A204.1 (cell line): Measurements from ENCODE around the gene ELOVL6.

ENCODE experiments used
- FAIRE-seq: peaks from 2 replicates; lab custom pipeline; 2012; peaks lifted over from hg19 to GRCh38; lab: Jason Lieb, UNC

The ELOVL6 gene

GRCh38 chr4:110025056-110025455 lies 173.4 kb downstream of the ELOVL6 start:
- FAIRE-seq: no peak

DNA sequence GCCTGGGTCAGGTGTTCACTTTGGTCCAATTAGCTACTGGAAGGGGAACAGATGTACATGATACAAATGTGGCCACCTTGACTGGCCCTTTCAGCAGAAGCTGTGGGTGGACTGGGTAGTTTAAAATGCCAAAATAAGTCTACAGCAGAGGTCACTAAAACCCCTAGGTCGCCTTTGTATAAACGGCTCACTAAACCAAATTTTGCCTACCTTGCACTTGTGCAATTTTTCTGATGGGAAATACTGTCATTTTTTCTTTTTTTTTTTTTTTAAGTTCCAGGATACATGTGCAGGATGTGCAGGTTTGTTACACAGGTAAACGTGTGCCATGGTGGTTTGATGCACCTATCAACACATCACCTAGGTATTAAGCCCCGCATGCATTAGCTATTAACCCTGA lies 176.0 kb downstream of the ELOVL6 start:
- FAIRE-seq: no peak

DNA sequence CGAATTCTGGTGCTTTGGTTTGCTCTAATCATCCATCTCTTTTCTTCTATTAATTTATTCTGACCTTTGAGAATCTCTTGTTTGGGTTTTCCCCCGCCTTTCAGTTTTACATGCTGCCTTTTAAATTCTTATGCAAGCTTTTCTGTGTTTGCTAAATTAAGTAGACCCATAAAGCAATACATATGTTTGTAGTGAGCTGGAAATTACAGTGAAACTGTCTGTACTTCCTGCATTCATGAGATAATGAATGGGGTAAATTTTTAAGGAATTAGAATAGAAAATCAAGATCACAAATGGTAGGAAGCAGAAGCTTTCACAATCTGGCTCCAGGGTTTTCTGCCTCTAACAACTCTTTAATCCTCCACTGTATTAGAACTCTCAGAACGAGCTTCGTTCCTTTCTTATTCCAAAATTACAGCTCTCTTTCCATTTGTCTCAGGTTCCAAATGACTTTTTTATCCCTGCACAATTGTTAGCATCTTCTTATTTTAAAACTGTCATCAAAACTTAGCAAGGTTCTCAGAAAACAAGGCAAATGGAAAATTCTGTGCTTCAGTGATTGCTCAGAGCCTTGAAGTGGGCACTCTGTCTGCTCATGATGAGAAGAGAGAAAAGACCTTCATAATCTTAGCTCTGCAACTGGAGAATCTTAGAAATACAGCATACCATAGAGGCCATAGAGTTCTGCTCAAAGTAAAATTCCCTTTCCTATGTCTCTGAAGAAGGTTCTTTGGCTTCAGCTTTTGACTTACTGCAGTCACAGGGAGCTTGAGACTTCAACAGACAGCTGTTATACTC lies 177.6 kb downstream of the ELOVL6 start:
- FAIRE-seq: no peak

GRCh38 chr4:110020139-110020538 lies 178.3 kb downstream of the ELOVL6 start:
- FAIRE-seq: no peak

- FAIRE-seq: no peak
Observed at GRCh38 chr4:110019153-110019552, 179.3 kb downstream of the ELOVL6 start.

DNA sequence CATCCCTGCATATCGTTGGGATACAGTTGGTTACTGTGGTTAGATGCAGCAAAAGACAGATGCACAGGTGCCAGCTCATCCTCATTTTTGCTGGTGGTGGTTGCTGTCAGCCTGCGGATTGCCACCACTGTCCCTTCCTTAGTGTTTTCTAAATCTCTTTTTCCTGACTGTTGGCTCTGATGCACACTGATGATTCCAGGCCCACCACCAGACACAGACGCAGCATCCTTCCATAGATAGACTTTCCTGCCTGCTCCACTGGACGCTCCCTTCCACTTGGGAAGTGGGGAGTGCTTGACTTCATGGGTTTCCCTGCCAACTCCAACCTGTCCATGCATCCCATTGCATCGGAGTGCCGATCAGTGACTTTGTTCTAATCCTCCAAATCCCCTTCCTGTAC lies 184.2 kb downstream of the ELOVL6 start:
- no peak for FAIRE-seq

GRCh38 chr4:110012917-110013316 lies 185.5 kb downstream of the ELOVL6 start:
- FAIRE-seq: no peak

- FAIRE-seq: no peak
Observed at GRCh38 chr4:110010797-110011196, 187.6 kb downstream of the ELOVL6 start.

- no peak for FAIRE-seq
Observed at GRCh38 chr4:110009550-110009949, 188.9 kb downstream of the ELOVL6 start.

DNA sequence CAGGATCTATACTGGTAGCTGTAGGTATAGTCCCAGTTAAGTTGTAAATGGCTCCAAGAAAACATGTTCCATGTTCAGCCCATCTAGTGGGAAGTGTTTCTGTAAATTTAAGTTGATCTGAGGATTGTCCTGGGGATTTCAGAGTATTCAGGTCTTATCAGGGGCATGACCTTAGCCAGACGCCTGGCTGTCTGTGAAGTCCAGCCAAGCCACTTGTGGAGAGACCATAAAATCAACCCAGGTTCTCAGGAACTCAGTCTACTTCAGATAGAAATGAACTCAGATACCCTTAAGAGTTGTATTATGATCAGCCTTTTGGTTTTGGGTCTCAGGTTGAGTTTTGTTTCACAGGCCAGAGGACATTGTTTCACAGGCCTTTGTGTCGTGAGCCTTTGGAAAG lies 189.9 kb downstream of the ELOVL6 start:
- FAIRE-seq: no peak

DNA sequence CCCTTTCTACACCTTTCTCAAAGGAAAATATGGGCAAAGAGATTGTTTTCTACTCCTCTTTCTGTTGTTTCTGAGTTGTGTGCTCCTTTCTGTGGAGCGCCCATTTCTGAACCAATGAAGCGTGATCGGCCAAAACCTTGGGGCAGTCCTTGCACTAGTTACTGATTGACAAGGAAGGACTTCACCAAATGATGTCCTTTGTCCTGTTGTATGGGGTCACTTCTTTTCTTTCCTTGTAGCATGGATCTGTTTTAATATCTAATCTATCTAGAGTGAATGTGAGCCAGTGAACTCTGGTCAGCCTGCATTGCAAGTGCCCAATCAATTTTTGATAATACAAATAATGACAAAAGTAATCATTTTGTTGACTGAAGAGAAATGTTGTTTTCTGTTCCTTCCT lies 191.2 kb downstream of the ELOVL6 start:
- FAIRE-seq: no peak

DNA sequence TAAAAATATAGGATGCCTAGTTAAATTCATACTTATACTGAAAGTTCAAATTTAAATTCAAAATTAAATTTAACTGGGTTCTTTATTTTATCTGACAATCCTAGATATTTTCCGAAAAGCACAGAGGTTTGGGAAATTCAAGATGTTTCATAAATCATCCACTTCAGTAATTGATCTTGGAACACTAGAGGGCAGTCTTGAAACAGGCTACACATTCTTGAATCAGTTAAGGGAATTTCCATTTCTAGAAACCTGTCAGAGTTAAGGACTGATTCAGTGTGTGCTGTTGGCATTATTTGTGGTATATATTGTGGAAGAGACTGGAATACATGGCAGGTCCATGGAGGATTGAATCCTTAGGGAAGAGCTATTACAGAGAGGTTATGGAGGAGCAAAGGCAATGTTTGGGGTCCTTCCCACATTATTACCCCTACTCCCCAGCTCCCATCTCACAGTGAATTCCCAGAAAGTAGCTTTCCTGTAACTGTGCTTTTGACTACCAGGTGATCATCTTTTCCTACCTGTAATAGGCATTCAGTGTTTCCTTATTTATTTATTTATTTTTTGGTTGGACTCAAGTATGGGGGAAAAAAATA lies 192.9 kb downstream of the ELOVL6 start:
- peak; percentile 98 for FAIRE-seq

DNA sequence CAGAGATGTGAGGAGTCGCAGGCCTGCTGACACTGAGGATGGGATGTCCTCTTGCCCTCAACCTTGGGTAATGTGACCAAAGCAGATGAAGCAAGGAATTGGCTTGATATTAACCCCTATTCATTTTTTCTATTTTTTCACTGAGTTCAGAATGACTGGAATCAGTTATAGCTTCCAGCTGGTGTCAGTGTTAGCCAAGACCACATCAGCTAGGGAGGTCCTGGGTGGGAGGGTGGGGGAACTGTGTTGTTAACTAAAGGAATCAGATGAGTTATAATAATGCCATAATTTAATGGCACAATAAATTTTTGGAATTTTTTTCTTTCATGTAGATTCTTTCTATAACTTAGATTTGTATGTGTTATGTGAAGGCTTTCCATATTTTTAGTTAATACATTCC lies 193.9 kb downstream of the ELOVL6 start:
- no peak for FAIRE-seq

DNA sequence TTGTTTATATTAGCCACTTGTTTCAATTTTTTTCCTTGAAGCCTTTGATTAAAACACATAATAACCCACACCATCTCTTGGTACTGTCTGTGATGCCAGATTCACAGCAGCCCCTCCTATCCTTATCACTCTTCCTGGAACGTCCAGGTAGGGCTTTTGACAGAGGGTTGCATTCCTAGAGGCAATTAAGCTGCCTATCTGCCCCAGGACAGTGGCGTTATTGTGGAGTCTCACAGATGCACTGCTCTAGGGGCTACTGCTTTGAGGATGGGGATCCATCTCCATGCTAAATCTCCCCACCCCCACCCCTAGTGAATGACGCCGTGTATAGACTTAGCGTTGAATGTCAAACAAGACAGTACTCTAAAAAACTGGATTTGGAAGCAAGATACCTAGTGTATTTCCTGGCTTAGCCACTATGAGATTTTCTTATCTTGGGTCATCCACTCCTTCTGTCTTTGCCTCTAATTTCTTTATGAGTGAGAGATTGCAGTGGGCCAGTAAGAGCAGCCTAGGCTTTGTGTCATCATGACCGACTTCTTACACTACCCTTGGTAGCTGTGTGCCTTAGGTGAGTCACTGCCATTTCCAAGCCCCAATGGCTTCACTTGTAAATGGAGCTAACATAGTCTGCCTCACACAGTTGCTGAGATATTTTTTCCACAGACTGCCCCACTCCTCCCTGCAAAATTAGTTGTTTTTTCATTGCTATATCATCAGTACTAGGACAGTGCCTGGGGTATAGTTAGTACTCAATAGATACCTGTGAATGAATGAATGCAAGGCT lies 194.8 kb downstream of the ELOVL6 start:
- no peak for FAIRE-seq

GRCh38 chr4:110002326-110002725 lies 196.1 kb downstream of the ELOVL6 start:
- FAIRE-seq: no peak

- no peak for FAIRE-seq
Observed at GRCh38 chr4:109999585-109999912, 198.9 kb downstream of the ELOVL6 start.

DNA sequence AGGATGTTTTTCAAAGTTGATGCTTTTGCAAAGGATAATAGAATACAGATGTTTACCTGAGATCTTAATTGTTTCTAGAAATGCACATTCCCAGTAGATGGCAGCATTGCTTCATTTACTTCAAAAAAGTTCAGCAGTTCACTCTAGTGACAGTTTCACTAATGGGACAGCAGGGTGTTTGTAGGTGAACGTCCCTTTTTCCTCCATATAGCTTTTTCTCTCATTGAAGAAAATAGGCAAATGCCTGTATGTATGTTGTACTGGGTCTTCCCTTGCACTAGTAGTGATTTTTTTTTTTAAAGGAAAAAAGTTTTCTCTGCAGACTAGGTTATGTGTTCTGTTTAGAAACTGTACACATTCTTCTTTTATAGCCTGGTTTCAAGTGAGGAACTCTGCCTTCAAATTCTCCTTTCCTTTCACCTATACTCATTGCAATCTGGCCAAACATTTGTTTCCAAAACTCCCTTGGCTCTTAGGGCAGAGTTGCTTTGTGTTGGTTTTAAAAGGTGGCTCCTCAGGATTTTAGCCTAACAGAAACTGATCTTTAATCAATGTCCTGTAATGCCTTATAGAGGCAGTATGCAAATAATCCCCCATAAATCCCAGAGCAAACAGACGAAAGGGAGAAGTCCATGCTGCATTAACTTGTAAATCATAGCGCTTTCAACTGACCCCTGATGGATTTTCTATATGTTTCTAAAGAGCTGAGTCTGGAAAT lies 199.4 kb downstream of the ELOVL6 start:
- FAIRE-seq: peak; percentile 92

DNA sequence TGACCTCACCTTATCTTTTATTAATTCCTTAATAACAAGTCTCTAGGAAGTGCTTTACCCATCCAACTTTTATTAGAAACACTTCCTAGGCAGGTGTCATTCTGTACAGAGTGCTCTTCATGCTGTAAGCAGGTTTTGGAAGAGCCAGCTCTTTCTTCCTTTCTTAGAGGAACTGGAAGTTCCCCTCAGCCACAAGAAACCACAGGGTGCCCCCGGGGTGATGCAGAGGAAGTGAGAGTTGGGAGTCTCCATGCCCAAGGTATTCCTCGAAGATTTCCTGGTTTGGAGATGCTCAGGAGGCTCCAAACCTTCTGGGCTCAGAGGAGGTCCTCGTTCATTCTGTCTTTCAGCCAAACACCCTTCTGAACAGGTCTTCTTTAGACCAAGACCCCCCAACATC lies 201.9 kb downstream of the ELOVL6 start:
- FAIRE-seq: no peak
